H7 (cell line): Measurements from ENCODE around the gene FRAS1. TPM values are rescaled to one million over a fixed set of nuclear protein-coding genes. Genes with fewer than 3 reads are reported as not detected.

Source experiments
- DNase-seq: peaks from one replicate; pipeline ENCODE4 v3.0.0; 2012
- H3K27me3 ChIP-seq: 2 replicates; pipeline ENCODE4 v1.6.0; 2011; ENCODE audit warnings: mild to moderate bottlenecking, low read length; ENCODE audit not compliant: control insufficient read depth, insufficient read depth
- H3K36me3 ChIP-seq: replicated peaks from 2 replicates; pipeline ENCODE4 v1.5.1; 2011; ENCODE audit warnings: low read length; ENCODE audit not compliant: control insufficient read depth, insufficient read depth
- H3K4me3 ChIP-seq: 2 replicates; pipeline ENCODE4 v1.5.1; 2011; ENCODE audit warnings: low read depth, mild to moderate bottlenecking, control low read depth, low read length, moderate library complexity; ENCODE audit not compliant: insufficient read depth
- total RNA-seq: library from RNA; depleted of rRNA; stranded (reverse); fragments of >200 nt; shearing (Covaris generic); gene quantifications from 2 replicates; pipeline ENCODE4 v1.2.3, GENCODE V29; 2014

The FRAS1 gene
- total RNA-seq, 1 experiment from 2014 or later = 20.9 TPM

DNA sequence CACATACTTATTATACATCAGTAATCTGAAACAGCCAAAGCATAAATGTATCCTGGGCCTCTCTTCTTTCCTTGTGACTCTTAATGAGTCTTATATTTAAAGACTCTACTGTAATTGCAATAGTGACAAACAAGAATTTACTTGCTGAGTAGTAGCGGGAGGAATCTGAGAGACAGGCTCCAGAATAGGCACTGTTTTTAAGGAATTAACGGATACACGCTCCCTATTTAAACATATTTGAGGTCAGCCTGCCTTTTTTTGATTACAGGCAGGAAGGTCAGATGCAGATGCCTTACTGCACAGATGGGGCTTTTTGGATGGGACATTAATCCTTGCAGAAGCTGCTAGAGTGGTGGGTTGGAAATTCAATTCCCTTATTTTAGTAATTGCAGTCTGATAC is 298.2 kb downstream of the FRAS1 start:
- no peak for DNase-seq
- H3K36me3 ChIP-seq = no peaks in the 10 kb centered on the region
- no peaks in the 10 kb centered on the region for H3K27me3 ChIP-seq
- no peak overlapping the region for H3K4me3 ChIP-seq

- no peak overlapping the region for H3K4me3 ChIP-seq
- H3K36me3 ChIP-seq = no peaks in the 10 kb centered on the region
- H3K27me3 ChIP-seq = no peaks in the 10 kb centered on the region
- DNase-seq = no peak
These were observed 299.2 kb downstream of the FRAS1 start for GRCh38 chr4:78356251-78356786.

DNA sequence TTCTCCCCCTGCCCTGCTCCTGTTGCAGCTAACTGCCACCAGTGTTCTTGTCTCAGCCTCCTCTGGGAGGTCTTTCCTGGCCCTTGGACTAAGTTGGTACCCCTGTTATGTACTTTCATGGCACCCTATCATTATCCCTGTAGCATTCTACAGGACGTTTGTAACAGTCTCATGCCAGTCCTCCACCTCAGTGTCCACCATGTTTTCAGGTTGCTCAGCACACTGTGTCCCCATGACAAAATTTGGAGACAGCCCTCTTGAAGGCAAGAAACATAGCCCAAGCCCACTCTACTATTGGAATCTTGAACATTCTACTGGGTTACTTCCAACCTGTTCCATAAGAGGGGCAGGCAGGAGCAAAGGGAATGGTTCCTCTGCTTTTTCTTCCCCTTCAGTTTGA is 300.0 kb downstream of the FRAS1 start:
- H3K36me3 ChIP-seq = no peaks in the 10 kb centered on the region
- H3K4me3 ChIP-seq = no peak overlapping the region
- no peaks in the 10 kb centered on the region for H3K27me3 ChIP-seq
- no peak for DNase-seq

GRCh38 chr4:78360466-78360865 is 303.3 kb downstream of the FRAS1 start:
- Histone ChIP-seq H3K4me3 (no peak overlapping the region), H3K27me3 (no peaks in the 10 kb centered on the region), H3K36me3 (peaks cover 2% of the 10 kb centered on the region; the same call in 1 of the 2 replicates)
- DNase-seq = peak; percentile 22

GRCh38 chr4:78361621-78362120 is 304.5 kb downstream of the FRAS1 start:
- peaks cover 3% of the 10 kb centered on the region for H3K36me3 ChIP-seq
- no peak for DNase-seq
- no peak overlapping the region for H3K4me3 ChIP-seq
- H3K27me3 ChIP-seq = no peaks in the 10 kb centered on the region

GRCh38 chr4:78362310-78362709 is 305.2 kb downstream of the FRAS1 start:
- no peak for DNase-seq
- Histone ChIP-seq H3K36me3 (peaks cover 3% of the 10 kb centered on the region), H3K27me3 (no peaks in the 10 kb centered on the region), H3K4me3 (no peak overlapping the region)

GRCh38 chr4:78363031-78363570 is 306.0 kb downstream of the FRAS1 start:
- Histone ChIP-seq H3K27me3 (no peaks in the 10 kb centered on the region), H3K36me3 (peaks cover 3% of the 10 kb centered on the region), H3K4me3 (no peak overlapping the region)
- no peak for DNase-seq

GRCh38 chr4:78369679-78370078 is 312.6 kb downstream of the FRAS1 start:
- DNase-seq = peak; percentile 53
- no peaks in the 10 kb centered on the region for H3K27me3 ChIP-seq
- peaks cover 5% of the 10 kb centered on the region for H3K36me3 ChIP-seq
- H3K4me3 ChIP-seq = no peak overlapping the region

GRCh38 chr4:78370631-78371372 is 313.7 kb downstream of the FRAS1 start:
- H3K36me3 ChIP-seq = peaks cover 7% of the 10 kb centered on the region
- H3K4me3 ChIP-seq = no peak overlapping the region

DNA sequence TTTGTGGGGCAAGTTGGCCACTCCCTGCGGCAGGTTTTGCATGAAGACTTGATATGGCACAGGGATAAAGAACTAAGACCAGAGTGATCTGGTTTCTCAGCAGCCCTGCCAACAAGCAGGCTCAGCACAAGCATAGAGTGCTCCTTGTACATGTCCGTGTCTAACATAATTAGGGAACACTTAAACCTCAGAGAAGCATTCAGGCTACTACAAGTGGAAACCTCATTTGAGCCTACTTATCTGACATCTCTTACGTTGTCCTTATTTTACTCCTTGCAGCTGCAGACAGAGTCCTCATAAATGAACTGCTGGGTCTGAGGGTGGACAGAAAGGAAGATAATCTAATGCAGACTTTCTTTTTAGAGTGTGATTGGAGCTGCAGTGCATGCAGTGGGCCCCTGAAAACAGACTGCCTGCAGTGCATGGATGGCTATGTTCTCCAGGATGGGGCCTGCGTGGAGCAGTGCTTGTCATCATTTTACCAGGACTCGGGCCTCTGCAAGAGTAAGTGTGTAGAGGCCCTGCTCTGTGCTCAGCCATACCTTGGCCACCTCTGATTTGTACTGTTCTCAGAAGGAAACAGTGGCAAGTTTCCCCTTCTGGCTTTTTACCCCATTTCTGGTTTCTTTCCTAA is 315.3 kb downstream of the FRAS1 start:
- Histone ChIP-seq H3K4me3 (no peak overlapping the region), H3K36me3 (peaks cover 5% of the 10 kb centered on the region), H3K27me3 (no peaks in the 10 kb centered on the region)
- DNase-seq = no peak

More at GRCh38 chr4:78370631-78371372, 313.7 kb downstream of the FRAS1 start:
- no peak for DNase-seq
- H3K27me3 ChIP-seq = no peaks in the 10 kb centered on the region

GRCh38 chr4:78377555-78377954 is 320.4 kb downstream of the FRAS1 start:
- Histone ChIP-seq H3K36me3 (peaks cover 7% of the 10 kb centered on the region), H3K4me3 (no peak overlapping the region), H3K27me3 (no peaks in the 10 kb centered on the region)
- DNase-seq = no peak

DNA sequence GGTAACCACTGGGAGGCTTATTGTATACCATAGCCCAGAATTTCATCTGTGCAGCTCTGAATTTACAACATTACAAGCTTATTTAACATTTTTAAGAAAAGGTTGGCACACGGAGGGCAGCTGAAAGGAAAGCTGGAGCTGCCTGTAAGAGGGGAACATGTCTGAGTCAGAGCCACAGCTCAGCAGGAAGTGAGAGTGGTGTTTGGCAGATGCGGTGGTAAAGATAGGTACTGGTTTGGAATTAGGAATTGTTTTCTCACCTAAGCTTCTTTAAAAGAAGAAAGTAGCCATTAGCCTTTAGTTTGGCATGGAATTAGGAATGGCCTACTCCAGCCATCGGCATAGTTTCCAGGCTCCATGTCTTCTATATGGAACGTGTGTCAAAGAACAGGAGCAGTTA is 321.9 kb downstream of the FRAS1 start:
- peaks cover 3% of the 10 kb centered on the region; the same call in 1 of the 2 replicates for H3K36me3 ChIP-seq
- H3K27me3 ChIP-seq = no peaks in the 10 kb centered on the region
- no peak overlapping the region for H3K4me3 ChIP-seq
- no peak for DNase-seq

DNA sequence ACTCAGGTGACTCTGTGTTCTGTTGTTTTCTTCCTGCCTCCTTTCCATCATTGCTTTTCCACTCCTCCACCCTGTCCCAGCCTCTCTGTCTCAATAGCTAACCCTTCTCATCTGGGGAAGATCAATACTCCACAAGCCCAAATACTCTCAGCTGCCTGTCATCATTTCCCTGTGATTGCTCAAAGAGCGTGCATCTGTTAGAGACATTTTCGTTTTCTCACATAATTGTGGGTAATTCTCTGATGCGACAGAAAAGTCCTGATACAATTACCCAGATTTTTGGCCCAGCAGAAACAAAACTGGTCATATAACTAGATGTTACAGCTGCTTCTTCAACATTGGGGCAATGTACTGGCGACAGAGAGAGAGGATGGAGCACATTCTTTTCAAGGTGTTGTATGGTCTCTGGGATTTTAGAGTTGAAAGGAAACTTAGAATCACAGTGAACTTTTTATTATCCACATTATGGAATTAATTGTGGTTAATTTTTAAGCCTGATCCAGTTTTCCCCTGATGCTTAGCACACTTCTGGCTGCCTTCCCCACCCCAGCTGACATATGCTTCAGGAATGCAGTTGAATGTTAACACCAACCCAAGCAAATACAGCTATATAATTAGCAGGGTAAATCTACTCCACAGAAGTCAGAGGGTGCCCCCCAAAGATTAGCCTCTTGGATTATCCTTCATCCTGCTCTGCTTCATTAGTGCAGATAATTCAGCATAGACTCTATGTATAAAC is 323.0 kb downstream of the FRAS1 start:
- H3K4me3 ChIP-seq = no peak overlapping the region
- H3K36me3 ChIP-seq = peaks cover 3% of the 10 kb centered on the region; the same call in 1 of the 2 replicates
- DNase-seq = no peak
- H3K27me3 ChIP-seq = no peaks in the 10 kb centered on the region

DNA sequence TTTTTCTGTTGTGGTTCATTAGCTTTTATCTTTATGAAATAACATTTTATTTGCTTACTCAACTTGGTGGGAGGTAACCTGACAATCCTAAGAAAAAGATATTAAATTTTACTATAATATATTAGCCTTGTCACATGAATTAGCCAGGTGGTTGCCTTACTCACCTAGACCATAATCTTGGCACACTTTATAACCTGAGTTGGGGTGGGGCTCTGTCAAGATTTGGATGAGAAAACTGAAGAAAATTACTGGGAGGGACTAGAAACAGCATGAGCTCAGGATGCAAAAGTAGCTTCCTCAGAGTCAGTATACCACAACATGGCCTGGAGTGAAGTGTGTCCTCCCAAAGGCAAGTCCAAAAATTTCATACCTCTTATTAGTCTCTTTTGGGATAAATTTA is 329.6 kb downstream of the FRAS1 start:
- Histone ChIP-seq H3K36me3 (peaks cover 1% of the 10 kb centered on the region; the same call in 1 of the 2 replicates), H3K4me3 (no peak overlapping the region), H3K27me3 (no peaks in the 10 kb centered on the region)
- DNase-seq = no peak
